ENCODE results near the gene INSM2. TPM values are rescaled to one million over a fixed set of nuclear protein-coding genes. Genes with fewer than 3 reads are reported as not detected.

Gene INSM2
- total and polyA plus RNA-seq, 2 of the 4 experiments (the other 2 are of a cell fraction), result not detected

GRCh38 chr14:35504260-35504659 is 29.7 kb upstream of the INSM2 start:
- TF ChIP-seq USF2 (IDR thresholded peaks at IDR 0.05; ENCODE audit: low read depth, low read length) (no peak), BHLHE40 (IDR thresholded peaks at IDR 0.05; ENCODE audit: low read depth, low read length) (no peak), RFX5 (IDR thresholded peaks at IDR 0.05; ENCODE audit: low read depth, low read length) (no peak)
- no TSS peak for BruUV-seq (replicated peaks)

More at GRCh38 chr14:35504260-35504659, 29.7 kb upstream of the INSM2 start:
- H3K18ac ChIP-seq (ENCODE audit: low read depth, low read length), result no peak overlapping the region
- H4K8ac ChIP-seq (ENCODE audit: low read depth in 2 of 2, low read length in 2 of 2), result no peak overlapping the region
- POLR2A ChIA-PET (ENCODE audit: unreplicated experiment), result no interaction called here
- WGBS, 2 experiments (ENCODE audit: extremely low coverage in 2 of 2, insufficient read length in 1 of 2), result no CpG with 5 or more reads among the region's 1 CpG
- H3K27ac ChIP-seq (ENCODE audit: insufficient read depth, low read length), result no peak overlapping the region
- H3K56ac ChIP-seq (ENCODE audit: extremely low read depth, insufficient read depth, low read length), result no peak overlapping the region
- no peaks in the 10 kb centered on the region for H3K9me3 ChIP-seq (ENCODE audit: control insufficient read depth, insufficient read depth, low read length)
- H3K4me2 ChIP-seq (ENCODE audit: low read depth, low read length), result no peak overlapping the region
- no peak overlapping the region for H2AK5ac ChIP-seq (ENCODE audit: low read depth, low read length)
- no peak overlapping the region for H2AFZ ChIP-seq (replicated peaks; ENCODE audit: low read length, poor library complexity)
- no peaks in the 10 kb centered on the region for H3K79me1 ChIP-seq (ENCODE audit: low read depth in 1 of 2, low read length in 2 of 2)
- DNase-seq (no peak), ATAC-seq (ENCODE audit: low read depth) (no peak)
- CTCF ChIA-PET, result no interaction called here
- in situ Hi-C loops (cut with MboI; ENCODE audit: low sequenced_read_pairs), result no loop called here
- no peaks in the 10 kb centered on the region for H3K27me3 ChIP-seq (ENCODE audit: control insufficient read depth, insufficient read depth, low read length)
- H4K91ac ChIP-seq (ENCODE audit: insufficient read depth, low read depth, low read length), result no peak overlapping the region
- H4K20me1 ChIP-seq (ENCODE audit: insufficient read depth, low read length), result no peaks in the 10 kb centered on the region
- H3K23ac ChIP-seq (ENCODE audit: low read depth, low read length), result no peak overlapping the region
- intact Hi-C loops (cut with micrococcal nuclease), result no loop called here
- no peak overlapping the region for H3K9ac ChIP-seq (ENCODE audit: low read depth, low read length)
- dilution Hi-C loops (cut with HindIII; ENCODE audit: low sequenced_read_pairs, unreplicated experiment), result no loop called here
- H3K9me1 ChIP-seq (ENCODE audit: insufficient read depth, low read length), result no peaks in the 10 kb centered on the region
- no peaks in the 10 kb centered on the region for H3K36me3 ChIP-seq (ENCODE audit: control insufficient read depth, insufficient read depth, low read length)
- no peak overlapping the region for H4K5ac ChIP-seq (ENCODE audit: low read depth, low read length)
- no peak overlapping the region for H2BK120ac ChIP-seq (ENCODE audit: low read depth, low read length)
- no peak overlapping the region for H2BK5ac ChIP-seq (ENCODE audit: low read depth, low read length, poor library complexity, severe bottlenecking)
- H2BK15ac ChIP-seq (ENCODE audit: low read depth, low read length), result no peak overlapping the region
- H3K14ac ChIP-seq (replicated peaks; ENCODE audit: low read depth, low read length), result no peak overlapping the region
- H3K4me3 ChIP-seq (ENCODE audit: insufficient read depth, low read depth, low read length), result no peak overlapping the region
- no peaks in the 10 kb centered on the region; the same call in 1 of the 2 replicates for H3K4me1 ChIP-seq (ENCODE audit: control insufficient read depth, insufficient read depth, low read length)
- H2AK9ac ChIP-seq (replicated peaks; ENCODE audit: low read depth, low read length, poor library complexity), result no peak overlapping the region
- H3K4ac ChIP-seq (ENCODE audit: low read depth, low read length), result no peak overlapping the region
- no peak overlapping the region for H2BK20ac ChIP-seq (ENCODE audit: low read depth, low read length)
